ENCODE results near the gene TNNT1.

- TF ChIP-seq, protein P1, sequence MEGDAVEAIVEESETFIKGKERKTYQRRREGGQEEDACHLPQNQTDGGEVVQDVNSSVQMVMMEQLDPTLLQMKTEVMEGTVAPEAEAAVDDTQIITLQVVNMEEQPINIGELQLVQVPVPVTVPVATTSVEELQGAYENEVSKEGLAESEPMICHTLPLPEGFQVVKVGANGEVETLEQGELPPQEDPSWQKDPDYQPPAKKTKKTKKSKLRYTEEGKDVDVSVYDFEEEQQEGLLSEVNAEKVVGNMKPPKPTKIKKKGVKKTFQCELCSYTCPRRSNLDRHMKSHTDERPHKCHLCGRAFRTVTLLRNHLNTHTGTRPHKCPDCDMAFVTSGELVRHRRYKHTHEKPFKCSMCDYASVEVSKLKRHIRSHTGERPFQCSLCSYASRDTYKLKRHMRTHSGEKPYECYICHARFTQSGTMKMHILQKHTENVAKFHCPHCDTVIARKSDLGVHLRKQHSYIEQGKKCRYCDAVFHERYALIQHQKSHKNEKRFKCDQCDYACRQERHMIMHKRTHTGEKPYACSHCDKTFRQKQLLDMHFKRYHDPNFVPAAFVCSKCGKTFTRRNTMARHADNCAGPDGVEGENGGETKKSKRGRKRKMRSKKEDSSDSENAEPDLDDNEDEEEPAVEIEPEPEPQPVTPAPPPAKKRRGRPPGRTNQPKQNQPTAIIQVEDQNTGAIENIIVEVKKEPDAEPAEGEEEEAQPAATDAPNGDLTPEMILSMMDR (IDR thresholded peaks at IDR 0.05), result no peak
- TF ChIP-seq POLR2A (IDR thresholded peaks at IDR 0.05), result no peak
Measured at GRCh38 chr19:55095260-55096060, 53.5 kb downstream of the TNNT1 start.
